ENCODE data around the gene FUT6. TPM values are rescaled to one million over a fixed set of nuclear protein-coding genes. Genes with fewer than 3 reads are reported as not detected.

The FUT6 gene
- total RNA-seq, 6 experiments from 2014 or later: not detected

- DNase-seq: no peak
- Mint-ChIP-seq H3K36me3 (ENCODE audit: low read depth) (peaks cover 4% of the 10 kb centered on the region; the same call in 1 of the 2 replicates), H3K9me3 (no peaks in the 10 kb centered on the region), H3K27me3 (ENCODE audit: insufficient read depth) (peaks cover 21% of the 10 kb centered on the region), H3K4me1 (ENCODE audit: low read depth) (no peaks in the 10 kb centered on the region), H3K27ac (no peak overlapping the region), H3K4me3 (no peak overlapping the region)
- no peak for TF ChIP-seq CTCF (IDR thresholded peaks at IDR 0.05)
Observed at GRCh38 chr19:5822181-5822844, 17.2 kb downstream of the FUT6 start.

- peaks cover 22% of the 10 kb centered on the region for H3K27me3 Mint-ChIP-seq (ENCODE audit: insufficient read depth)
- no peak for DNase-seq
- no peak for TF ChIP-seq CTCF (IDR thresholded peaks at IDR 0.05)
- H3K27ac Mint-ChIP-seq: no peak overlapping the region
- H3K4me3 Mint-ChIP-seq: no peak overlapping the region
- no peaks in the 10 kb centered on the region for H3K9me3 Mint-ChIP-seq
- H3K4me1 Mint-ChIP-seq (ENCODE audit: low read depth): no peaks in the 10 kb centered on the region
- H3K36me3 Mint-ChIP-seq (ENCODE audit: low read depth): no peaks in the 10 kb centered on the region
Observed at GRCh38 chr19:5821521-5822180, 17.9 kb downstream of the FUT6 start.

GRCh38 chr19:5820785-5821184, 18.7 kb downstream of the FUT6 start:
- no peak overlapping the region; the same call in 1 of the 2 replicates for H3K27ac Mint-ChIP-seq
- no peak for TF ChIP-seq CTCF (IDR thresholded peaks at IDR 0.05)
- no peak overlapping the region for H3K4me3 Mint-ChIP-seq
- H3K27me3 Mint-ChIP-seq (ENCODE audit: insufficient read depth): peaks cover 27% of the 10 kb centered on the region
- no peaks in the 10 kb centered on the region for H3K4me1 Mint-ChIP-seq (ENCODE audit: low read depth)
- DNase-seq: no peak
- no peaks in the 10 kb centered on the region for H3K36me3 Mint-ChIP-seq (ENCODE audit: low read depth)
- H3K9me3 Mint-ChIP-seq: no peaks in the 10 kb centered on the region

- DNase-seq: no peak
- H3K36me3 Mint-ChIP-seq (ENCODE audit: low read depth): no peaks in the 10 kb centered on the region
- no peaks in the 10 kb centered on the region for H3K4me1 Mint-ChIP-seq (ENCODE audit: low read depth)
- no peak overlapping the region for H3K27ac Mint-ChIP-seq
- no peak for TF ChIP-seq CTCF (IDR thresholded peaks at IDR 0.05)
- peaks cover 32% of the 10 kb centered on the region for H3K27me3 Mint-ChIP-seq (ENCODE audit: insufficient read depth)
- H3K4me3 Mint-ChIP-seq: no peak overlapping the region
- H3K9me3 Mint-ChIP-seq: no peaks in the 10 kb centered on the region
Observed at GRCh38 chr19:5818594-5818993, 20.9 kb downstream of the FUT6 start.

- Mint-ChIP-seq H3K4me1 (ENCODE audit: low read depth) (no peaks in the 10 kb centered on the region), H3K27ac (no peak overlapping the region), H3K36me3 (ENCODE audit: low read depth) (no peaks in the 10 kb centered on the region), H3K4me3 (no peak overlapping the region), H3K9me3 (no peaks in the 10 kb centered on the region), H3K27me3 (ENCODE audit: insufficient read depth) (peaks cover 32% of the 10 kb centered on the region)
- TF ChIP-seq CTCF (IDR thresholded peaks at IDR 0.05): no peak
- no peak for DNase-seq
Observed at GRCh38 chr19:5817218-5817617, 22.3 kb downstream of the FUT6 start.
